Spleen (tissue), 7 donors: Measurements from ENCODE around the gene GUCY1A2.

Experiments
- POLR2A ChIP-seq, 3 donors: fragments of 450-650 bp; IDR thresholded peaks; one replicate each; pipeline ENCODE4 v1.5.1; 2017; ENCODE audit warnings: antibody characterized with exemption in 3 of 3, mild to moderate bottlenecking in 1 of 3
- POLR2AphosphoS5 ChIP-seq, 3 donors: sonication (generic); formaldehyde crosslinking; IDR thresholded peaks; one replicate each; pipeline ENCODE4 v1.5.1; 2017; ENCODE audit warnings: antibody characterized with exemption in 3 of 3
- TF ChIP-seq, protein P1 (sequence below), 11 experiments: fragments of 200-600 bp in 7 of 11; fragments of 450-650 bp in 4 of 11; sonication (generic) in 4 of 11; IDR thresholded peaks in 8 of 11; conservative IDR thresholded peaks in 3 of 11; 1 replicate in 7 of 11; 2 replicates in 4 of 11; pipeline versions ENCODE4 v1.4.0 to v1.8.0; 2016 to 2021; ENCODE audit warnings: antibody characterized with exemption in 11 of 11, inconsistent platforms in 4 of 11, mild to moderate bottlenecking in 1 of 11
- donor health status: DM: no; HTN: no; CAD: no; lungs with moderate emphysema.
- donor health status: DM: no; HTN: no; CAD: no.
- donor health status: DM: no; HTN: no; CAD: no.

DNA sequence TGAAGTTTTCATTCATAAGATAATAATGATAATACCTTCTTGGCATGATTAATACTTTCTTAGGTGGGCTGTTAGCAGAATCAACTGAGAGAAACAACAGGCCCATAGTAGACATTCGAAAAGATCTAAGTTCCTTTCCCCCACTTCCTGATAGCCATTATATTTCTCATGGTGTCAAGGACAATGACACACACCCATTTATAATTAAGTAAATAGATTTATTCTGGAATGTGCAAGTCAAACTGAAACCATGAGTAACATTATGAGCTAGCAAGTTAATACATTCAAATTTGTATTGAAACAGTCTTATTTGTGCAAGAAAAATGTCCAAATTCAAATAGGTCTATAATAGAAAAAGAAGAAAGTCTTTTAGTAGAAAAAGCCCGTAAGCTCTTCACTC, 301.1 kb downstream of the GUCY1A2 start:
- TF ChIP-seq POLR2A (IDR thresholded peaks at IDR 0.05) (no peak), POLR2AphosphoS5 (IDR thresholded peaks at IDR 0.05) (no peak)
- TF ChIP-seq, protein P1, sequence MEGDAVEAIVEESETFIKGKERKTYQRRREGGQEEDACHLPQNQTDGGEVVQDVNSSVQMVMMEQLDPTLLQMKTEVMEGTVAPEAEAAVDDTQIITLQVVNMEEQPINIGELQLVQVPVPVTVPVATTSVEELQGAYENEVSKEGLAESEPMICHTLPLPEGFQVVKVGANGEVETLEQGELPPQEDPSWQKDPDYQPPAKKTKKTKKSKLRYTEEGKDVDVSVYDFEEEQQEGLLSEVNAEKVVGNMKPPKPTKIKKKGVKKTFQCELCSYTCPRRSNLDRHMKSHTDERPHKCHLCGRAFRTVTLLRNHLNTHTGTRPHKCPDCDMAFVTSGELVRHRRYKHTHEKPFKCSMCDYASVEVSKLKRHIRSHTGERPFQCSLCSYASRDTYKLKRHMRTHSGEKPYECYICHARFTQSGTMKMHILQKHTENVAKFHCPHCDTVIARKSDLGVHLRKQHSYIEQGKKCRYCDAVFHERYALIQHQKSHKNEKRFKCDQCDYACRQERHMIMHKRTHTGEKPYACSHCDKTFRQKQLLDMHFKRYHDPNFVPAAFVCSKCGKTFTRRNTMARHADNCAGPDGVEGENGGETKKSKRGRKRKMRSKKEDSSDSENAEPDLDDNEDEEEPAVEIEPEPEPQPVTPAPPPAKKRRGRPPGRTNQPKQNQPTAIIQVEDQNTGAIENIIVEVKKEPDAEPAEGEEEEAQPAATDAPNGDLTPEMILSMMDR (IDR thresholded peaks at IDR 0.05 in 8 of 11, conservative IDR thresholded peaks at IDR 0.05 in 3 of 11) = no peak
